Measurements from ENCODE around the gene CHN2.

CHN2 gene

GRCh38 chr7:29163854-29164253 is 30.7 kb upstream of the CHN2 start:
- TF ChIP-seq, protein P1, sequence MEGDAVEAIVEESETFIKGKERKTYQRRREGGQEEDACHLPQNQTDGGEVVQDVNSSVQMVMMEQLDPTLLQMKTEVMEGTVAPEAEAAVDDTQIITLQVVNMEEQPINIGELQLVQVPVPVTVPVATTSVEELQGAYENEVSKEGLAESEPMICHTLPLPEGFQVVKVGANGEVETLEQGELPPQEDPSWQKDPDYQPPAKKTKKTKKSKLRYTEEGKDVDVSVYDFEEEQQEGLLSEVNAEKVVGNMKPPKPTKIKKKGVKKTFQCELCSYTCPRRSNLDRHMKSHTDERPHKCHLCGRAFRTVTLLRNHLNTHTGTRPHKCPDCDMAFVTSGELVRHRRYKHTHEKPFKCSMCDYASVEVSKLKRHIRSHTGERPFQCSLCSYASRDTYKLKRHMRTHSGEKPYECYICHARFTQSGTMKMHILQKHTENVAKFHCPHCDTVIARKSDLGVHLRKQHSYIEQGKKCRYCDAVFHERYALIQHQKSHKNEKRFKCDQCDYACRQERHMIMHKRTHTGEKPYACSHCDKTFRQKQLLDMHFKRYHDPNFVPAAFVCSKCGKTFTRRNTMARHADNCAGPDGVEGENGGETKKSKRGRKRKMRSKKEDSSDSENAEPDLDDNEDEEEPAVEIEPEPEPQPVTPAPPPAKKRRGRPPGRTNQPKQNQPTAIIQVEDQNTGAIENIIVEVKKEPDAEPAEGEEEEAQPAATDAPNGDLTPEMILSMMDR (conservative IDR thresholded peaks at IDR 0.05) = no peak
- peak overlapping the region; percentile 32 for H3K27ac ChIP-seq

DNA sequence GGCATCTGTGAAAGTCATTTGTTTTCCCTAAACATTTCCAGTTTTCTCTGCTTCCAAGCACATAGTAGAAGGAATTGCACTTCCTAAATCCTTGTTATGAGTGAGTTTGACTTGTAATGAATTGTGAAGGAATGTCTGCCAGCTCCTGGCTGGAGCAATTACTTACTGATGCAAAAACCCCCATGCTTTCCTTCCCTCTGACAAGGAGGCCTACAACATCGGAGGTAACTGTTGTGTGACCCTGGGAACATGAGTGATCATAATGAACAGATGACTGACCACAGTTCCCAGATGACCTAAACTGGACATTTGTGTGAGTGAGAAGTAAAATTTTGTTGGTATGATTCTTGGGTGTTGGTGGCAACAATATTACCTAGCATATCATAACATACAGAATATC is 26.9 kb upstream of the CHN2 start:
- H3K27ac ChIP-seq = no peak overlapping the region
- TF ChIP-seq, protein P1 (conservative IDR thresholded peaks at IDR 0.05) = no peak

- H3K27ac ChIP-seq = no peak overlapping the region
- TF ChIP-seq, protein P1 (conservative IDR thresholded peaks at IDR 0.05) = no peak
These were observed 23.8 kb upstream of the CHN2 start for GRCh38 chr7:29170781-29171180.

DNA sequence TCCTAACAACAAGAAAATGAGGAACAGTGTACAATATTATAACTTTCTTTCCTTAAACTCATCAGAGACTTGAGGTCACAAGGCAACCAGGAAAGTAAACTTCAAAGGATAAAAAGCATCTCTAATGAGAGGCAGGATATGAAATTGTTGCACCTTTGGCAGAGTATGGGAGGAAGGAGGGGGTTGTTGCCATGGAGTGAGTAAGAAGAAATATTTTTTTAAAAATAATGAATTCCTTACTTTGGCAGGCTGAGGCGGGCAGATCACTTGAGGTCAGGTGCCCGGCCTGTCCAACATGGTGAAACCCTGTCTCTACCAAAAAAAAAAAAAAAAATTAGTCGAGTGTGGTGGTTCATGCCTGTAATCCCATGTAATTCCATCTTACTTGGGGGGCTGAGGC is 21.1 kb upstream of the CHN2 start:
- TF ChIP-seq, protein P1 (conservative IDR thresholded peaks at IDR 0.05) = no peak
- no peak overlapping the region for H3K27ac ChIP-seq

DNA sequence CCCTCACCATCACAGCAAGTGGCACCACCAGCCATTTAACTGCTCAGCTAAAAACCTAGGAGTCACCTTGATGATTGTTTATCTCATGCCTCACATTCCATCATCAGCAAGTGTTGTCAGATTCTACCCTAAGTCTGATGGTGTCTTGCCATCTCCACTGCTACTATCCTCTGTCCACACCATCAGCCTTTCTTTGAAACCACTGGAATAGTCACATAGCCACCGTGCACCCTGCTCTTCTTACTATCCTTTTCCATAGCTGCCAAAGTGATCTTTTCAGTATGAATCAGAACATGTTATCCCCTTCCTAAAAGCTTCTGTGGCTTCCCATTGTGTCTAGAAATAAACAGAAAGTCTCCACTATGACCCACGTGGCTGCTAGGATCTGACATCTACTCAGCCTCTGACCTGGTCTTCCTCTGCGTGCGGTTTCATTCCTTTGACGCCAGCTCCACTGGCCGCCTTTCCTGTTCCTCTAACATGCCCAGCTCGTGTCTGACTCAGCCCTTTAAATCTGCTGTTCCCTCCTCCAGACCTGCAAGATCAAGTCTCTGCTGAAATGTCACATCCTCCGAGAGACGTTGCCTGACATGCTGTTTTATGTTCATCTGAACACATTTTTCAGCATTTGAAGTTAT is 16.5 kb upstream of the CHN2 start:
- TF ChIP-seq, protein P1 (conservative IDR thresholded peaks at IDR 0.05) = no peak
- no peak overlapping the region for H3K27ac ChIP-seq

GRCh38 chr7:29179115-29179514 is 15.5 kb upstream of the CHN2 start:
- TF ChIP-seq, protein P1 (conservative IDR thresholded peaks at IDR 0.05) = no peak
- no peak overlapping the region for H3K27ac ChIP-seq

GRCh38 chr7:29184599-29184998 is 10.0 kb upstream of the CHN2 start:
- TF ChIP-seq, protein P1 (conservative IDR thresholded peaks at IDR 0.05) = no peak
- H3K27ac ChIP-seq = no peak overlapping the region

Measured in VCaP (cell line).